ENCODE results near the gene AURKAIP1.

GRCh38 chr1:1424707-1425106 is 49.7 kb upstream of the AURKAIP1 start:
- TF ChIP-seq TAF1 (IDR thresholded peaks at IDR 0.05; ENCODE audit: low read depth, low read length) (no peak), POLR2A (IDR thresholded peaks at IDR 0.05; ENCODE audit: low read depth, low read length) (no peak), POU2F2 (IDR thresholded peaks at IDR 0.05; ENCODE audit: low read depth, low read length) (no peak), POLR2AphosphoS5 (IDR thresholded peaks at IDR 0.05; ENCODE audit: low read depth, low read length) (no peak), SPI1 (IDR thresholded peaks at IDR 0.05; ENCODE audit: low read depth, low read length) (no peak), PAX5 (IDR thresholded peaks at IDR 0.05; ENCODE audit: insufficient read depth, low read length, severe bottlenecking) (no peak)
